Hepatic stellate cell (primary cell): ENCODE results near the gene COL7A1.
"Not testable (repeated sequence)": the region's sequence is repeated elsewhere in the genome, so short reads cannot be mapped to it uniquely, and the experiment has no call there.

Experiments
- DNase-seq: peaks from one replicate; pipeline ENCODE4 v3.0.0; 2011; ENCODE audit warnings: low spot score

COL7A1 gene

DNA sequence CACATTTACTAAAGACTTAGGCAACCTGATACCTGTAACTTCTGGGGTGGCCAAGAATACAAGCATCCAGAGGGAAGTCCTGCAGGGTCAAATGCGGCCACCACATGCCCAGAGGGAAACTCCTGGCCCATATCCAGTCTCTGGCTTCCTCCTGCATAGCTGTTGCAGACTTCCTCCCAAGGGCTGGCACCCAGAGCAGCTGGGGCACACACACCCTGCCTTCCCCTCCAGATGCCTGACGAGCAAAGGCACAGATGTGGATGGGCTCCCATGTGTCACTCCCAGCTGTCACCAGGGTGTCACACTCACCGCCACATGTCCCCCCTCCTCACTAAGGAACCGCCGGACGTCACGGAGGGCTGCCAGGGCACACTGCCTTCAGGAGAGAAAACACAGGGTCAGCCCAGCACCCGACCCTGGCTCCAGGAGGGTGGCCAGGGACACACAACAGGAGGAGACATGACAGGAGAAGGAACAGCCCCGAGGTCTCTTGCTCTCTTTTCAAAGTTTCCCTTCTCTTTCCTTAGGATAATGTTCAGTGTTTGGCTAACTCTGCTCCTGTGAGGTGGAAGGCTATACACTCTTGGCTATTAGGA lies 51.8 kb downstream of the COL7A1 start:
- no peak for DNase-seq

DNA sequence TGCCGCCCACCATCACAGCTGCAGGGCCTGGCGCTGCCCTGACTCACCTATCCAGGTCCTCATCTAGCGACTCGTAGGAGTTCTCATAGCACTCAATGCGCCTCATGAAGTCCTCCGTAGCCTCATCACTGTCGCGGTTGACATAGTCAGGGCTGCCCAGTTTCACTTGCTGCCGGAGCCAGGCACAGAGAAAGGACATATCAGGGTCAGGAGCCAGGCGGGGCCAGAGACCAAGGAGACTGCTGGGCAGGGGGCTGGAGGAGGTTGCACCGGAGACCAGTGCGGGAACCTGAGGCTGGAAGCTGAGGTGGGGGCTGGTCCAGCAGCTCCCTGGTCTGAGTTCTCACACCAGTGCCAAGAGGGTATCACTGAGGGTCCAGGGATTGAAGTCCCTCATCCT lies 56.7 kb downstream of the COL7A1 start:
- DNase-seq, result no peak

DNA sequence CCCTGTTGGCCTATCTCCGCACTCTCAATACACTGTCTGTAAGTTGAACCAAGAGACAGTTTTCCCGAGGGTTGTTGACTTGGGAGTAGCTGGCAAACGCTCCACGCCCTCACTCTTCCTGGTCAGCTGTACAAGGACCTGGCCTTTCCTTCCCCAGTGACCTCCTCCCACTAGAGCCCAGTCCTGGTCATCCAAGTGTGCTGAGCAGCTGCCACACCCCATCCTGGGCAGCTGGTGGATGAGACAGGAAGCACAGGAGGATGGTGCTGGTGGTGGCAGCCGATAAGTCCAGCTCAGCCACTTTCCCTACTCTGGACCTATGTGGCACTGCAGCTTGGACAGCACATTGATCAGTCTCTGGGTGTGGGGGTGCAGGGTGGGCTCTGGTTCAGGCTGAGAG lies 58.3 kb downstream of the COL7A1 start:
- DNase-seq, result no peak

DNA sequence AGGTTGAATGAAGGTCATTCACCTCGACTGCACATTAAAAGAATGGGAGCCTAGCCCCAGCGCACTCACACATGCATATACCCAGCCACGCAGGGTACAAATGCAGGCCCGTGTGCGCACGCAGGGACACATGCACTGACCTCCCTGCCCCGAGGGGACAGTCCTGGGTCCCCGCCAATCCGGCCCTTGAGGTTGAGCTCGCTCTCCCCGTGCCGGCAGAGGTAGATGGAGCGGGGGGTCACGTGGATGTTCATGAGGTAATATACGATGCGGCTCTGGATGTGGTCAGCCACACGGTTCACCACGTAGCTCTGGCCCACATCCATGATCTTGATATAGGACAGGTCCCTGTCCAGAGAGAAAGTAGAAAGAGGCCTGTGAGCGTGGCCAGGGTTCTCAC lies 59.0 kb downstream of the COL7A1 start:
- no peak for DNase-seq

DNA sequence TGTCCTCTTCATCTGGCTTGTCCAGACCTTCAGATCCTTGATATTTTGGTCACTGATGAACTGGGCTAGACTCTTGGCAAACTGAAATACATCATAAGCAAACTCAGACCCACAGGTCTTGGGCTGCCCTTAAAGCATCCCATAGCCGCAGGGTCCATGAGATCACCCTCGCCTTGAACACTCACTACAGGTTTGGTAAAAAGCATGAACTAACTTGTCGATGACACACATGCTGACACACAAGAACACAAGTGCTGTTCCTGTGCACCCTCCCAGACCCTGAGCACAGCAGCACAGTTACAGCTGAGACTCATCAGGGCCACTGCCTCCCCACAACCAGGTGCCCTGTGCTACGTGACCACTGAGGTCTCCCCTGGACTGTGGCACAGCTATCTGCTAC lies 59.6 kb downstream of the COL7A1 start:
- DNase-seq, result no peak

DNA sequence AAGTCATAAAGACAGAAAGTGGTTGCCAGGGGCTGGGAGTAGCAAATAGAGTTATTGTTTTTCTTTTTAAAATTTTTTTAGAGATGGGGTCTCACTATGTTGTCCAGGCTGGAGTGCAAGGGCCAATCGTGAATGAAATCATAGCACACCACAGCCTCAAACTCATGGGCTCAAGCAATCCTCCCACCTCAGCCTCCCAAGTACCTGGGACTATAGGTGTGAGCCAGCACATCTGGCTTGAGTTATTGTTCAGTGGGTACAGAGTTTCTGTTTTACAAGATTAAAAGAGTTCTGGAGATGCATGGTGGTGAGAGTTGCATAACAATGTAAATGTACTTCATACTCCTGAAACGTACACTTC lies 62.2 kb downstream of the COL7A1 start:
- DNase-seq, result no peak

GRCh38 chr3:48532271-48532976 lies 62.7 kb downstream of the COL7A1 start:
- no peak for DNase-seq

GRCh38 chr3:48530701-48531100 lies 64.4 kb downstream of the COL7A1 start:
- DNase-seq, result not testable (repeated sequence)

- DNase-seq, result no peak
Observed at GRCh38 chr3:48528754-48529153, 66.4 kb downstream of the COL7A1 start.

DNA sequence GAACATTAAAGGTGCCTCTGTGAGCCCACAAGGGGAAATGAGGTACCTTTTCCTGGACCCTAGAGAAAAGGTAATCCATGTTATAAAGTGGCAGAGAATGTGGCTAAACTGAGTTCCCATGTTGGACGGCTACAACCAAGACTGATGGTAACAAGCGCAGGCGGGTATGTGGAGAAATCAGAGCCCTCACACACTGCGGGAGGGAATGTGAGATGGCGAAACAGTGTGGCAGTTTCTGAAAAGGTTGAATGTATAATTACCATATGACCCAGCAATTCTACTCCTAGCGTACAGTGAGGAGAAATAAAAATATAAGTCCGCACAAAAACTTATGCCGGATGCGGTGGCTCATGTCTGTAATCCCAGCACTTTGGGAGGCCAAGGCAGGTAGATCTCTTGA lies 67.1 kb downstream of the COL7A1 start:
- no peak for DNase-seq

- no peak for DNase-seq
Observed at GRCh38 chr3:48524970-48525369, 70.2 kb downstream of the COL7A1 start.

DNA sequence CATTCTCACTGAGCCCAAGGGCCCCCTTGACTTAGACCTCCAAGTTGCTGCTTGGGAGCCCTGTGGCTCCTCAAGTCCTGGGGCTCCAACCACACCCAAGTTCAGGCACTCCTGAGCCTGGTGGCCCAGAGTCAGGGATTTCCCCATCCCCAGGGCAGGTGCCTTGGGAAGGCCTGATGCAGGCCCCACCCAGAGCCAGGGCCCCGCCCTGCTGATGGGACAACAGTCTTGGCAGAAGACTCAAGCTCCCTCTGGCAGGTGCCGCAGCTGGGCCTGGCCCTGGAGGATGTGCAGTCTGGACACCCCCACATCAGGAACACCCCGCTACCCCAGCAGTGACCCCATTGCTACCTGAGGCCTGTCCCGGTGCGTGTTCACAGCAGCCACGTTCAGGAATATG lies 73.5 kb downstream of the COL7A1 start:
- DNase-seq, result no peak

DNA sequence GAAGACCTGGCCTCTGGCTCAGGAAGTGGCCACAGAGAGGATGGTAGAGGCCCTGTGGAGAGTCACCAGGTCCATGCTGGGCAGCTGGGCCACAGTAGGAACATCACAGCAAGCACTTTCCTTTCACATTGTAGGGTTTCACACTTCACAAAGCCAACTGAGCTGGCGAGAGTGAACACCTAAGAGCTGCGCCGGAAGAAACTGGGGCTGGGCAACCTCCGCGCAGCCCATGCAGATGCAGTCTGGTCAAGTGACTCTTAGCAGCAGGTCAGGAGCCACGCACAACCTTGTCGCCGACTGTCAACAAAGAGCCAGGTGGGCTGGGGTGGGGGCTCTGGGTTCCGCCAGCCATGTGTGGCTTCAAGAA lies 75.9 kb downstream of the COL7A1 start:
- DNase-seq, result no peak

GRCh38 chr3:48518638-48519276 lies 76.4 kb downstream of the COL7A1 start:
- DNase-seq, result no peak

DNA sequence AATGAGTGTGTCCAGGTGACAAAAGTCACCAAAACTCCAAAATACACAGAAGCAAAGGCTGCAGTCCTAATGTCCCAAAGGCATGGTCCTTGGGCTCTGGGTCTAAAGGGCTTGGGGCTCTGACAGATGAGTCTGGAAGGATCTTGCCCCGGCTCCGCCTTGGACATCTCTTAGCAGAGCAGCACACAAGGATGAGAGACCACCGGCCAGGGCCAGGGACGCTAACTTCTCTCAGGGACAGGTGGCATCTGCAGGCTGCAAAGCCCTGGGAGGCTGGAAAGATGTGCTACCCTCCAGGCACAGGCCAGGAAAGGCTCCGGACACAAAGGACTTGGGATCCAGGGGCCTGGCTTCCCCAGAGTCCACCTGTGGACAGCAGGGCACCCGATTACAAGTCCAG lies 77.1 kb downstream of the COL7A1 start:
- no peak for DNase-seq

DNA sequence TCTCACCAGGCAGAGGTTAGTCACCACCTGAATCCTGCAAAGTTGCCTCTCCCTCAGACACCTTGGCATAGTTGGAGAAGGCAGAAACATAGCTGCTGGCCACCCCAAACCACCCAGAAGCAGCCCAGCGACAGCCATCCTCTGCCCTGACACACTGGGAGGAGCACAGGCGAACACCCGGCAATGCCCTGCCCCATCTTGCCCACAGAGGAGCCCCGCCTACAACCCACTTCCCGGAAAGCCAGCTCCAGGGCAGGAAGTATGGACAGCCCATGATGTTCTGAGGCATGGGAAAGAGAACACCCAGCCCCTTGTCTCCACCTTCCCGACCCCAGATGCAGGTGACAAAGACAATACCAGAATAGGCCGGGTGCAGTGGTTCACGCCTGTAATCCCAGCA lies 78.6 kb downstream of the COL7A1 start:
- no peak for DNase-seq

DNA sequence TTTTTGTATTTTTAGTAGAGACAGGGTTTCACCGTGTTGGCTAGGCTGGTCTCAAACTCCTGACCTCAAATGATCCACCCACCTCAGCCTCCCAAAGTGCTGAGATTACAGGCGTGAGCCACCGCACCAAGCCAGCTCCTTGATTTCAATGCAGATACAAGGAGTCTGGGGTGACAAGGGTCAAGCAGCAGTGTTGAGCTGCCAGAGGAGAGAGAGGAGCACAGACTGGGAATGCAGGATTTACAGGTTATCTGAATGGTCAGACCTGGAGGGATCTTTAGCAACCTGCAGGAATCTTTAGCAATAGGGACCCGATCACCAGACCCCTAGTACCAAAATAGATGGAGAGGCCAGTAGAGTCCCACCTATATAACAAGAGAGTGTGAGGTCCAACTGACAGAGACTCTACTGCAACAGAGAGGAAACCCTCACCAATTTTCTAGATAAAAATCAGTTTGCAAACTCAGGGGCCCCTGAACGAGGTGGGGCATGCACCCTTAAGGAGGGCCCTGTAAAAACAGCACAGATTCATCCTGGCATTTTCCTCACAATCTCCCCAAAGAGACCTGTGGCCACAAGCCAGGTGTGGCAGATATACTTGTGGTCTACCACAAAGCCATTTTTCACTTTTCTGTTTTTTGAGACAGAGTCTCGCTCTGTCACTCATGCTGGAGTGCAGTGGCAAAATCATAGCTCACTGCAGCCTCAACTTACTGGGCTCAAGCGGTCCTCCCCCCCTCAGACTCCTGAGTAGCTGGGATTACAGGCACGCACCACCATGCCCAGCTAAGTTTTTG lies 80.5 kb downstream of the COL7A1 start:
- DNase-seq, result no peak
